Testis (tissue), 3 donors: ENCODE results near the gene COL2A1. TPM values are rescaled to one million over a fixed set of nuclear protein-coding genes. Genes with fewer than 3 reads are reported as not detected.

Experiments
- DNase-seq: peaks from one replicate; pipeline ENCODE4 v3.0.0-alpha.2; 2019
- H3K27ac ChIP-seq, 2 donors: fragments of 200-600 bp; sonication (generic); one replicate each; pipeline ENCODE4 v1.5.1; 2019
- H3K27me3 ChIP-seq: fragments of 200-600 bp; sonication (generic); one replicate; pipeline ENCODE4 v1.5.1; 2019
- H3K36me3 ChIP-seq: fragments of 200-600 bp; sonication (generic); one replicate; pipeline ENCODE4 v1.5.1; 2017; ENCODE audit warnings: low read depth; ENCODE audit errors: missing control alignments
- H3K4me1 ChIP-seq: fragments of 200-600 bp; sonication (generic); one replicate; pipeline ENCODE4 v1.5.1; 2019
- H3K4me3 ChIP-seq, 2 donors: fragments of 200-600 bp; sonication (generic); one replicate each; pipeline ENCODE4 v1.5.1; 2017 to 2019
- H3K9me3 ChIP-seq: fragments of 200-600 bp; sonication (generic); one replicate; pipeline ENCODE4 v1.5.1; 2017
- CTCF ChIP-seq, 3 experiments: fragments of 450-650 bp in 2 of 3; fragments of 200-600 bp in 1 of 3; sonication (generic) in 1 of 3; IDR thresholded peaks; one replicate each; pipeline ENCODE4 v1.5.1; 2016 to 2019; ENCODE audit warnings: antibody characterized with exemption in 3 of 3, mild to moderate bottlenecking in 2 of 3, moderate library complexity in 1 of 3
- POLR2A ChIP-seq: fragments of 450-650 bp; IDR thresholded peaks from one replicate; pipeline ENCODE4 v1.6.1; 2017; ENCODE audit warnings: antibody characterized with exemption, mild to moderate bottlenecking, moderate library complexity
- WGBS, 2 donors: methylation state at CpG; one replicate each; pipeline ENCODE4 v1.1.5; 2018; 5-methylcytosine and 5-hydroxymethylcytosine counted together
- intact Hi-C: fragments of 100-400 bp; cut with DNase I; formaldehyde crosslinking; loops from one replicate; pipeline ENCODE4 v1.15.1; 2023; ENCODE audit warnings: low total_unique reads
- polyA plus RNA-seq: library from polyadenylated mRNA; stranded (reverse); fragments of 350-450 nt; fragmentation: Illumina TruSeq; extraction: RNeasy Lipid Tissue Mini Kit (QIAGEN cat#74804); gene quantifications from one replicate; pipeline ENCODE4 v1.2.3, GENCODE V29; 2014; ENCODE audit warnings: low read depth, low replicate concordance; ENCODE audit not compliant: insufficient read depth
- total RNA-seq, 2 donors: library from RNA; depleted of rRNA; stranded (reverse); fragments of >200 nt; gene quantifications; one replicate each; pipeline ENCODE4 v1.2.3, GENCODE V29; 2016

The COL2A1 gene
- total and polyA plus RNA-seq, 3 donors from 2014 or later, result 1.8 to 8.0 (median 2.8) TPM

- peak; percentile 26 for DNase-seq
- H3K9me3 ChIP-seq, result no peaks in the 10 kb centered on the region
- no peak overlapping the region for H3K4me3 ChIP-seq
- no peak overlapping the region for H3K27ac ChIP-seq
- WGBS, 2 donors, result 83 to 89% methylated on average over 6 of the region's 6 CpGs
- peaks cover 8% of the 10 kb centered on the region for H3K4me1 ChIP-seq
- no peaks in the 10 kb centered on the region for H3K27me3 ChIP-seq
- TF ChIP-seq CTCF (IDR thresholded peaks at IDR 0.05), result no peak
- TF ChIP-seq POLR2A, result no peak
- intact Hi-C loops, result no loop called here
- H3K36me3 ChIP-seq, result no peaks in the 10 kb centered on the region
Measured at GRCh38 chr12:47939009-47939601, 65.2 kb downstream of the COL2A1 start.

- intact Hi-C loops, result no loop called here
- H3K4me1 ChIP-seq, result peaks cover 8% of the 10 kb centered on the region
- H3K4me3 ChIP-seq, result no peak overlapping the region
- no peaks in the 10 kb centered on the region for H3K27me3 ChIP-seq
- WGBS, 2 donors, result 91 to 97% methylated on average over 4 of the region's 4 CpGs
- TF ChIP-seq CTCF (IDR thresholded peaks at IDR 0.05), result no peak
- TF ChIP-seq POLR2A, result no peak
- H3K27ac ChIP-seq, result no peak overlapping the region
- no peaks in the 10 kb centered on the region for H3K36me3 ChIP-seq
- H3K9me3 ChIP-seq, result no peaks in the 10 kb centered on the region
- no peak for DNase-seq
Measured at GRCh38 chr12:47938594-47938993, 65.7 kb downstream of the COL2A1 start.

DNA sequence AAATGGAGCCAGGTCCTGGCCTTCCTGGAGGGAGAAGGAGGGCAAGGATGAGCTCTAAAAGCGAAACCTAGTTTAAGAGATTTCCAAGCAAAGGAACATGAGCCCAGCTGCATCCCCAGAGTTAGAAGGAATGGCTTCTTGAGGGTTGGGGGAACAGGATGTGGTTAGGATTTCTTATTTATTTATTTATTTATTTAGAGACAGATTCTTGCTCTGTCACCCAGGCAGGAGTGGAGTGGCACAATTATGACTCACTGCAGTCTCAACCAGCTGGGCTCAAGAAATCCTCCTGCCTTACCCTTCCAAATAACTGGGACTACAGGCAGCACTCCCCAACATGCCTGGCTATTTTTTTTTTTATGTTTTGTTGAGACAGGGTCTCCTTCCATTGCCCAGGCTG is 66.2 kb downstream of the COL2A1 start:
- H3K4me3 ChIP-seq, result no peak overlapping the region
- H3K27me3 ChIP-seq, result no peaks in the 10 kb centered on the region
- intact Hi-C loops, result no loop called here
- no peak overlapping the region for H3K27ac ChIP-seq
- TF ChIP-seq CTCF (IDR thresholded peaks at IDR 0.05) (no peak), POLR2A (no peak)
- no peak for DNase-seq
- no peaks in the 10 kb centered on the region for H3K36me3 ChIP-seq
- H3K4me1 ChIP-seq, result peaks cover 8% of the 10 kb centered on the region
- 95 to 97% methylated on average over 1 of the region's 1 CpG for WGBS, 2 donors
- no peaks in the 10 kb centered on the region for H3K9me3 ChIP-seq

GRCh38 chr12:47935184-47935583 is 69.1 kb downstream of the COL2A1 start:
- Histone ChIP-seq H3K27ac (no peak overlapping the region), H3K36me3 (no peaks in the 10 kb centered on the region), H3K27me3 (no peaks in the 10 kb centered on the region), H3K4me3 (no peak overlapping the region), H3K9me3 (no peaks in the 10 kb centered on the region), H3K4me1 (peaks cover 8% of the 10 kb centered on the region)
- TF ChIP-seq CTCF (IDR thresholded peaks at IDR 0.05) (no peak), POLR2A (no peak)
- 42 to 52% methylated on average over 9 of the region's 9 CpGs for WGBS, 2 donors
- intact Hi-C loops, result no loop called here
- peak; percentile 69 for DNase-seq

DNA sequence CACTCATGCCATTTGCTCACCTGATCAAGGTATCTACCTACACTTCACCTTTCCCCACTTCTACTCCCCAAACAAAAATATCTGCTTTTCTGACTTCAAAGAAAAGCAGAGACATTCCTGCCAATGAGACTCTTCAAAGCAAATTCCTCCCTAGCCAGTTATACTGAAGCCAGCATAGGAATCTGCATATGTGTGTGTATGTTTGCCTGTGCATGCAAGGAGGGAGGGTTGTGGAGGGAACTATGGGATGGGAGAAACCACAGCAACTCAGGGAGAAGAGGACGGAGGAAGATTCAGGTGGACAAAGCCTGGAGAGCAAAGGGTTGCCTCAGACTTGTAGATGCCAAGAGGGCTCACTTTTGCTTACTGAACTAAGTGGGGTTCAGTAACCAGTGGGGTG is 73.1 kb downstream of the COL2A1 start:
- Histone ChIP-seq H3K27ac (no peak overlapping the region), H3K4me1 (peaks cover 8% of the 10 kb centered on the region), H3K27me3 (no peaks in the 10 kb centered on the region), H3K4me3 (no peak overlapping the region), H3K9me3 (no peaks in the 10 kb centered on the region), H3K36me3 (no peaks in the 10 kb centered on the region)
- TF ChIP-seq CTCF (IDR thresholded peaks at IDR 0.05) (no peak), POLR2A (no peak)
- intact Hi-C loops, result no loop called here
- 90 to 94% methylated on average over 1 of the region's 1 CpG for WGBS, 2 donors
- no peak for DNase-seq
